HL-60 (cell line): Measurements from ENCODE around the gene SLC2A13.

Experiments used
- GABPA ChIP-seq: IDR thresholded peaks from 2 replicates; pipeline ENCODE4 v1.6.1; 2012; ENCODE audit warnings: low read depth
- POLR2AphosphoS5 ChIP-seq: IDR thresholded peaks from 2 replicates; pipeline ENCODE4 v1.6.1; 2012; ENCODE audit warnings: low read depth
- TF ChIP-seq, protein P1 (sequence below): IDR thresholded peaks from one replicate; pipeline ENCODE4 v1.5.1; 2011; ENCODE audit warnings: low read length, control low read depth, inconsistent platforms; ENCODE audit not compliant: insufficient read depth
- TF ChIP-seq, protein P2 (sequence below): IDR thresholded peaks from 2 replicates; pipeline ENCODE4 v1.6.1; 2012; ENCODE audit warnings: low read depth; ENCODE audit not compliant: insufficient replicate concordance

DNA sequence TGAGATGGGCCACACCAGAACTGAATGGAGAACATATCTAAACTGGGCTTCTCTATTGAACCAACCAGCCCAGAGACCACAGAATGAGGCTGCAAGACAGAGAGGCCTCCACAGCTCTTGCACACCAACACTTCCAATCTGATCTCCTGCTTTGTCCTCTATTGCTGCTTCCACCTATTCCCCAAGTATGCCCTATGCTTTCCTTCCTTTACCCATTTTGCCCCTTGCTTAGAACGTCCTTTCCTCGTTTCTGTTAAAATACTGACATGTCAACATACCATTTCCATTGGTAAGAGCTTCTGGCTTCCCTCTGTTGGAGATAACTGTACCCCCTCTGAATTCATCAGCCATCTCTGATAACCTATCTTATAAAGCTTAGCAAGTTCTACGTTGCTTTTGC, 2.8 kb downstream of the SLC2A13 start:
- TF ChIP-seq, protein P1, sequence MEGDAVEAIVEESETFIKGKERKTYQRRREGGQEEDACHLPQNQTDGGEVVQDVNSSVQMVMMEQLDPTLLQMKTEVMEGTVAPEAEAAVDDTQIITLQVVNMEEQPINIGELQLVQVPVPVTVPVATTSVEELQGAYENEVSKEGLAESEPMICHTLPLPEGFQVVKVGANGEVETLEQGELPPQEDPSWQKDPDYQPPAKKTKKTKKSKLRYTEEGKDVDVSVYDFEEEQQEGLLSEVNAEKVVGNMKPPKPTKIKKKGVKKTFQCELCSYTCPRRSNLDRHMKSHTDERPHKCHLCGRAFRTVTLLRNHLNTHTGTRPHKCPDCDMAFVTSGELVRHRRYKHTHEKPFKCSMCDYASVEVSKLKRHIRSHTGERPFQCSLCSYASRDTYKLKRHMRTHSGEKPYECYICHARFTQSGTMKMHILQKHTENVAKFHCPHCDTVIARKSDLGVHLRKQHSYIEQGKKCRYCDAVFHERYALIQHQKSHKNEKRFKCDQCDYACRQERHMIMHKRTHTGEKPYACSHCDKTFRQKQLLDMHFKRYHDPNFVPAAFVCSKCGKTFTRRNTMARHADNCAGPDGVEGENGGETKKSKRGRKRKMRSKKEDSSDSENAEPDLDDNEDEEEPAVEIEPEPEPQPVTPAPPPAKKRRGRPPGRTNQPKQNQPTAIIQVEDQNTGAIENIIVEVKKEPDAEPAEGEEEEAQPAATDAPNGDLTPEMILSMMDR, result no peak
- TF ChIP-seq, protein P2, sequence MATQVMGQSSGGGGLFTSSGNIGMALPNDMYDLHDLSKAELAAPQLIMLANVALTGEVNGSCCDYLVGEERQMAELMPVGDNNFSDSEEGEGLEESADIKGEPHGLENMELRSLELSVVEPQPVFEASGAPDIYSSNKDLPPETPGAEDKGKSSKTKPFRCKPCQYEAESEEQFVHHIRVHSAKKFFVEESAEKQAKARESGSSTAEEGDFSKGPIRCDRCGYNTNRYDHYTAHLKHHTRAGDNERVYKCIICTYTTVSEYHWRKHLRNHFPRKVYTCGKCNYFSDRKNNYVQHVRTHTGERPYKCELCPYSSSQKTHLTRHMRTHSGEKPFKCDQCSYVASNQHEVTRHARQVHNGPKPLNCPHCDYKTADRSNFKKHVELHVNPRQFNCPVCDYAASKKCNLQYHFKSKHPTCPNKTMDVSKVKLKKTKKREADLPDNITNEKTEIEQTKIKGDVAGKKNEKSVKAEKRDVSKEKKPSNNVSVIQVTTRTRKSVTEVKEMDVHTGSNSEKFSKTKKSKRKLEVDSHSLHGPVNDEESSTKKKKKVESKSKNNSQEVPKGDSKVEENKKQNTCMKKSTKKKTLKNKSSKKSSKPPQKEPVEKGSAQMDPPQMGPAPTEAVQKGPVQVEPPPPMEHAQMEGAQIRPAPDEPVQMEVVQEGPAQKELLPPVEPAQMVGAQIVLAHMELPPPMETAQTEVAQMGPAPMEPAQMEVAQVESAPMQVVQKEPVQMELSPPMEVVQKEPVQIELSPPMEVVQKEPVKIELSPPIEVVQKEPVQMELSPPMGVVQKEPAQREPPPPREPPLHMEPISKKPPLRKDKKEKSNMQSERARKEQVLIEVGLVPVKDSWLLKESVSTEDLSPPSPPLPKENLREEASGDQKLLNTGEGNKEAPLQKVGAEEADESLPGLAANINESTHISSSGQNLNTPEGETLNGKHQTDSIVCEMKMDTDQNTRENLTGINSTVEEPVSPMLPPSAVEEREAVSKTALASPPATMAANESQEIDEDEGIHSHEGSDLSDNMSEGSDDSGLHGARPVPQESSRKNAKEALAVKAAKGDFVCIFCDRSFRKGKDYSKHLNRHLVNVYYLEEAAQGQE, result no peak
- no peak for TF ChIP-seq POLR2AphosphoS5
- TF ChIP-seq GABPA, result no peak
